ENCODE data around the gene PAEP.

- TF ChIP-seq POLR2AphosphoS5 (IDR thresholded peaks at IDR 0.05) (no peak), CTCF (IDR thresholded peaks at IDR 0.05) (no peak)
Observed at GRCh38 chr9:135526089-135526729, 35.3 kb upstream of the PAEP start.
